Stimulated activated CD8-positive, alpha-beta memory T cell treated with anti-CD3 and anti-CD28 coated beads, Interleukin-4, amount 100 ng/mL, for 4 hours (primary cell): Measurements from ENCODE around the gene PTPRG.
"Not testable (repeated sequence)": the region's sequence is repeated elsewhere in the genome, so short reads cannot be mapped to it uniquely, and the experiment has no call there.

Source experiments
- DNase-seq, 2 donors: peaks; one replicate each; pipeline ENCODE4 v3.0.0-alpha.2; 2020; ENCODE audit warnings: low read depth in 2 of 2, low spot score in 1 of 2

The PTPRG gene

GRCh38 chr3:62036726-62037125, 475.4 kb downstream of the PTPRG start:
- DNase-seq, result no peak

- not testable (repeated sequence) for DNase-seq
Measured at GRCh38 chr3:62038798-62039197, 477.4 kb downstream of the PTPRG start.

- no peak for DNase-seq
Measured at GRCh38 chr3:62039586-62039985, 478.2 kb downstream of the PTPRG start.

- DNase-seq, result no peak
Measured at GRCh38 chr3:62041681-62042080, 480.3 kb downstream of the PTPRG start.

- no peak for DNase-seq
Measured at GRCh38 chr3:62044874-62045411, 483.6 kb downstream of the PTPRG start.

GRCh38 chr3:62046326-62046725, 485.0 kb downstream of the PTPRG start:
- DNase-seq, result no peak

GRCh38 chr3:62048577-62048976, 487.2 kb downstream of the PTPRG start:
- no peak for DNase-seq

GRCh38 chr3:62049033-62049432, 487.7 kb downstream of the PTPRG start:
- DNase-seq, result no peak

GRCh38 chr3:62051506-62051905, 490.1 kb downstream of the PTPRG start:
- no peak for DNase-seq

- DNase-seq, result no peak
Measured at GRCh38 chr3:62052331-62052730, 491.0 kb downstream of the PTPRG start.

GRCh38 chr3:62056658-62057057, 495.3 kb downstream of the PTPRG start:
- no peak for DNase-seq

- no peak for DNase-seq
Measured at GRCh38 chr3:62057339-62058047, 496.1 kb downstream of the PTPRG start.

GRCh38 chr3:62065985-62066693, 504.8 kb downstream of the PTPRG start:
- DNase-seq, result no peak

- DNase-seq, result no peak
Measured at GRCh38 chr3:62068337-62068736, 507.0 kb downstream of the PTPRG start.

GRCh38 chr3:62070891-62071290, 509.5 kb downstream of the PTPRG start:
- no peak for DNase-seq

- no peak for DNase-seq
Measured at GRCh38 chr3:62073038-62073437, 511.7 kb downstream of the PTPRG start.

- no peak for DNase-seq
Measured at GRCh38 chr3:62084558-62084957, 523.2 kb downstream of the PTPRG start.

- DNase-seq, result no peak
Measured at GRCh38 chr3:62088472-62089104, 527.2 kb downstream of the PTPRG start.

- DNase-seq, result no peak
Measured at GRCh38 chr3:62090066-62090465, 528.7 kb downstream of the PTPRG start.

- no peak for DNase-seq
Measured at GRCh38 chr3:62090519-62090918, 529.1 kb downstream of the PTPRG start.

GRCh38 chr3:62093025-62093424, 531.7 kb downstream of the PTPRG start:
- no peak for DNase-seq

GRCh38 chr3:62094461-62094860, 533.1 kb downstream of the PTPRG start:
- DNase-seq, result no peak
